GM13977 (cell line): Measurements from ENCODE around the gene LTBP1.

ENCODE experiments used
- DNase-seq: peaks from one replicate; pipeline ENCODE4 v3.0.0; 2012; ENCODE audit warnings: low spot score
- CTCF ChIP-seq: IDR thresholded peaks from 2 replicates; pipeline ENCODE4 v1.5.1; 2012; ENCODE audit warnings: mild to moderate bottlenecking, control low read depth; ENCODE audit not compliant: insufficient read depth; ENCODE audit errors: extremely low read depth, missing control alignments
- in situ Hi-C: fragments of 300-500 bp; cut with MboI; formaldehyde crosslinking; loops from one replicate; pipeline ENCODE4 v1.12.0; 2022; ENCODE audit warnings: low sequenced_read_pairs, low pct_unique_long_range_greater_than_20kb, mixed read lengths, inconsistent platforms; ENCODE audit not compliant: unreplicated experiment

LTBP1 gene

GRCh38 chr2:33272001-33272400 lies 325.2 kb downstream of the LTBP1 start:
- in situ Hi-C loops, result no loop called here
- no peak for TF ChIP-seq CTCF
- DNase-seq, result peak; percentile 64

- no peak for DNase-seq
- in situ Hi-C loops, result no loop called here
- no peak for TF ChIP-seq CTCF
These were observed 326.7 kb downstream of the LTBP1 start for GRCh38 chr2:33273479-33273878.

- in situ Hi-C loops, result no loop called here
- TF ChIP-seq CTCF, result no peak
- no peak for DNase-seq
These were observed 327.8 kb downstream of the LTBP1 start for GRCh38 chr2:33274524-33274923.

- TF ChIP-seq CTCF, result no peak
- DNase-seq, result no peak
- in situ Hi-C loops, result no loop called here
These were observed 329.1 kb downstream of the LTBP1 start for GRCh38 chr2:33275689-33276444.

- in situ Hi-C loops, result no loop called here
- TF ChIP-seq CTCF, result no peak
- no peak for DNase-seq
These were observed 330.3 kb downstream of the LTBP1 start for GRCh38 chr2:33277002-33277426.

- in situ Hi-C loops, result no loop called here
These were observed 331.6 kb downstream of the LTBP1 start for GRCh38 chr2:33278245-33278943.

More at GRCh38 chr2:33278245-33278943, 331.6 kb downstream of the LTBP1 start:
- DNase-seq, result no peak
- no peak for TF ChIP-seq CTCF
